Activated CD4-positive, alpha-beta T cell treated with anti-CD3 and anti-CD28 coated beads, Interleukin-2, amount 50 U/mL, for 1 hour (primary cell): ENCODE measurements around the gene TMEM51.

Experiments
- DNase-seq: peaks from one replicate; pipeline ENCODE4 v3.0.0-alpha.2; 2020

TMEM51 gene

GRCh38 chr1:15255582-15256149 is 102.1 kb downstream of the TMEM51 start:
- DNase-seq: no peak

GRCh38 chr1:15256584-15256983 is 103.0 kb downstream of the TMEM51 start:
- no peak for DNase-seq

- DNase-seq: no peak
Measured at GRCh38 chr1:15257309-15257708, 103.8 kb downstream of the TMEM51 start.

GRCh38 chr1:15258833-15259621 is 105.5 kb downstream of the TMEM51 start:
- no peak for DNase-seq

GRCh38 chr1:15259622-15260007 is 106.1 kb downstream of the TMEM51 start:
- DNase-seq: no peak

GRCh38 chr1:15260418-15261154 is 107.0 kb downstream of the TMEM51 start:
- DNase-seq: no peak

- no peak for DNase-seq
Measured at GRCh38 chr1:15261155-15262002, 107.8 kb downstream of the TMEM51 start.

GRCh38 chr1:15262003-15262377 is 108.4 kb downstream of the TMEM51 start:
- DNase-seq: no peak

GRCh38 chr1:15262706-15263105 is 109.2 kb downstream of the TMEM51 start:
- no peak for DNase-seq

- no peak for DNase-seq
Measured at GRCh38 chr1:15264769-15265168, 111.2 kb downstream of the TMEM51 start.
